OCI-LY1 (cell line): ENCODE results near the gene FRG2C.
"Not testable (repeated sequence)": the region's sequence is repeated elsewhere in the genome, so short reads cannot be mapped to it uniquely, and the experiment has no call there.

Experiments used
- H2AFZ ChIP-seq: fragments of 200-600 bp; sonication (generic), shearing (Covaris generic); 2 replicates; pipeline ENCODE4 v1.6.0; 2014; ENCODE audit warnings: antibody characterized with exemption, mild to moderate bottlenecking, low read length
- H3F3A ChIP-seq: fragments of 200-600 bp; sonication (generic), shearing (Covaris generic); 2 replicates; pipeline ENCODE4 v1.6.0; 2014; ENCODE audit warnings: mild to moderate bottlenecking, antibody characterized with exemption, low read length, moderate library complexity; ENCODE audit not compliant: insufficient read depth
- H3K27ac ChIP-seq: fragments of 200-600 bp; sonication (generic); 2 replicates; pipeline ENCODE4 v1.5.1; 2014; ENCODE audit warnings: low read length, mixed run types, mild to moderate bottlenecking, low read depth; ENCODE audit not compliant: poor library complexity, severe bottlenecking
- H3K27me3 ChIP-seq: fragments of 200-600 bp; sonication (generic); 2 replicates; pipeline ENCODE4 v1.6.0; 2014; ENCODE audit warnings: antibody characterized with exemption, mild to moderate bottlenecking, low read length, moderate library complexity; ENCODE audit not compliant: insufficient read depth
- H3K36me3 ChIP-seq: fragments of 200-600 bp; sonication (generic); 2 replicates; pipeline ENCODE4 v1.6.1; 2014; ENCODE audit warnings: mild to moderate bottlenecking, antibody characterized with exemption, low read length, moderate library complexity, mixed read lengths; ENCODE audit not compliant: insufficient read depth
- H3K4me1 ChIP-seq: fragments of 200-600 bp; sonication (generic); 2 replicates; pipeline ENCODE4 v1.5.1; 2014; ENCODE audit warnings: mild to moderate bottlenecking, low read length, moderate library complexity; ENCODE audit not compliant: insufficient read depth, severe bottlenecking
- H3K4me2 ChIP-seq: fragments of 200-600 bp; sonication (generic), shearing (Covaris generic); 2 replicates; pipeline ENCODE4 v1.6.1; 2014; ENCODE audit warnings: low read length
- H3K4me3 ChIP-seq: fragments of 200-600 bp; sonication (generic); 2 replicates; pipeline ENCODE4 v1.5.1; 2014; ENCODE audit warnings: low read length, low read depth, mild to moderate bottlenecking, mixed read lengths; ENCODE audit not compliant: poor library complexity, severe bottlenecking
- H3K79me2 ChIP-seq: fragments of 200-600 bp; shearing (Covaris generic); 2 replicates; pipeline ENCODE4 v1.6.1; 2016; ENCODE audit warnings: mixed run types, low read length, mixed read lengths; ENCODE audit not compliant: insufficient read depth
- H3K9ac ChIP-seq: fragments of 200-600 bp; sonication (generic), shearing (Covaris generic); 2 replicates; pipeline ENCODE4 v1.6.1; 2014; ENCODE audit warnings: mild to moderate bottlenecking, low read length, mixed read lengths
- H3K9me2 ChIP-seq: fragments of 200-600 bp; sonication (generic), shearing (Covaris generic); 2 replicates; pipeline ENCODE4 v1.6.1; 2014; ENCODE audit warnings: low read depth, mild to moderate bottlenecking, low read length, mixed read lengths
- H3K9me3 ChIP-seq: fragments of 200-600 bp; shearing (Covaris generic); 2 replicates; pipeline ENCODE4 v1.6.1; 2014; ENCODE audit warnings: low read length, mixed read lengths
- H4K20me1 ChIP-seq: fragments of 200-600 bp; sonication (generic), shearing (Covaris generic); 2 replicates; pipeline ENCODE4 v1.6.0; 2016; ENCODE audit warnings: mild to moderate bottlenecking, low read length; ENCODE audit not compliant: insufficient read depth

FRG2C gene

GRCh38 chr3:75667757-75668701, 3.9 kb downstream of the FRG2C start:
- H3K4me3 ChIP-seq, H2AFZ ChIP-seq, H3K9me2 ChIP-seq, H3K27ac ChIP-seq, H4K20me1 ChIP-seq, H3K79me2 ChIP-seq, H3K9ac ChIP-seq, H3K4me2 ChIP-seq, H3F3A ChIP-seq, H3K4me1 ChIP-seq, H3K27me3 ChIP-seq, H3K9me3 ChIP-seq, H3K36me3 ChIP-seq: not testable (repeated sequence)

GRCh38 chr3:75668759-75669347, 4.7 kb downstream of the FRG2C start:
- not testable (repeated sequence) for H3K79me2 ChIP-seq, H3K9me2 ChIP-seq, H3K9me3 ChIP-seq, H3K27ac ChIP-seq, H3K4me1 ChIP-seq, H3K4me3 ChIP-seq, H3K36me3 ChIP-seq, H4K20me1 ChIP-seq, H3F3A ChIP-seq, H3K27me3 ChIP-seq, H2AFZ ChIP-seq, H3K9ac ChIP-seq, H3K4me2 ChIP-seq

GRCh38 chr3:75669348-75670297, 5.5 kb downstream of the FRG2C start:
- H3K4me1 ChIP-seq, H3K4me2 ChIP-seq, H3F3A ChIP-seq, H3K9ac ChIP-seq, H3K9me3 ChIP-seq, H3K4me3 ChIP-seq, H2AFZ ChIP-seq, H3K27ac ChIP-seq, H3K79me2 ChIP-seq, H4K20me1 ChIP-seq, H3K36me3 ChIP-seq, H3K27me3 ChIP-seq, H3K9me2 ChIP-seq: not testable (repeated sequence)

GRCh38 chr3:75670298-75671286, 6.5 kb downstream of the FRG2C start:
- H3K9me2 ChIP-seq, H3K4me3 ChIP-seq, H3K4me2 ChIP-seq, H3K79me2 ChIP-seq, H3F3A ChIP-seq, H3K27ac ChIP-seq, H3K4me1 ChIP-seq, H3K9ac ChIP-seq, H3K36me3 ChIP-seq, H4K20me1 ChIP-seq, H2AFZ ChIP-seq, H3K9me3 ChIP-seq, H3K27me3 ChIP-seq: not testable (repeated sequence)

GRCh38 chr3:75671287-75672139, 7.4 kb downstream of the FRG2C start:
- H2AFZ ChIP-seq, H3K79me2 ChIP-seq, H3F3A ChIP-seq, H3K4me2 ChIP-seq, H4K20me1 ChIP-seq, H3K4me1 ChIP-seq, H3K9ac ChIP-seq, H3K27me3 ChIP-seq, H3K4me3 ChIP-seq, H3K27ac ChIP-seq, H3K9me2 ChIP-seq, H3K9me3 ChIP-seq, H3K36me3 ChIP-seq: not testable (repeated sequence)

- not testable (repeated sequence) for H3K27ac ChIP-seq, H3K79me2 ChIP-seq, H3K4me3 ChIP-seq, H3K9me3 ChIP-seq, H3K4me1 ChIP-seq, H3K27me3 ChIP-seq, H3F3A ChIP-seq, H3K36me3 ChIP-seq, H4K20me1 ChIP-seq, H2AFZ ChIP-seq, H3K9ac ChIP-seq, H3K4me2 ChIP-seq, H3K9me2 ChIP-seq
Measured at GRCh38 chr3:75672140-75672775, 8.1 kb downstream of the FRG2C start.
